ENCODE measurements around the gene MAD1L1.
A peak's percentile ranks its signal among the peaks of the same experiment; 100 is the strongest.

The MAD1L1 gene

GRCh38 chr7:2217206-2217605 lies 15.5 kb downstream of the MAD1L1 start:
- no peak for DNase-seq

- no peak for DNase-seq
Observed at GRCh38 chr7:2215851-2216250, 16.9 kb downstream of the MAD1L1 start.

- DNase-seq = peak; percentile 89
Observed at GRCh38 chr7:2214636-2215035, 18.1 kb downstream of the MAD1L1 start.

GRCh38 chr7:2213551-2214215 lies 19.1 kb downstream of the MAD1L1 start:
- no peak for DNase-seq

GRCh38 chr7:2212906-2213305 lies 19.8 kb downstream of the MAD1L1 start:
- DNase-seq = no peak

GRCh38 chr7:2211926-2212325 lies 20.8 kb downstream of the MAD1L1 start:
- DNase-seq = no peak

GRCh38 chr7:2211259-2211880 lies 21.4 kb downstream of the MAD1L1 start:
- DNase-seq = no peak

GRCh38 chr7:2210551-2211258 lies 22.0 kb downstream of the MAD1L1 start:
- DNase-seq = no peak

GRCh38 chr7:2209961-2210323 lies 22.8 kb downstream of the MAD1L1 start:
- DNase-seq = no peak

GRCh38 chr7:2209146-2209960 lies 23.4 kb downstream of the MAD1L1 start:
- DNase-seq = peak; percentile 40

GRCh38 chr7:2208712-2209111 lies 24.0 kb downstream of the MAD1L1 start:
- DNase-seq = no peak

- DNase-seq = no peak
Observed at GRCh38 chr7:2205036-2205780, 27.5 kb downstream of the MAD1L1 start.

- DNase-seq = no peak
Observed at GRCh38 chr7:2204446-2204845, 28.3 kb downstream of the MAD1L1 start.

- no peak for DNase-seq
Observed at GRCh38 chr7:2203766-2204300, 28.9 kb downstream of the MAD1L1 start.

GRCh38 chr7:2202901-2203765 lies 29.6 kb downstream of the MAD1L1 start:
- DNase-seq = no peak

GRCh38 chr7:2202361-2202761 lies 30.4 kb downstream of the MAD1L1 start:
- no peak for DNase-seq

GRCh38 chr7:2201686-2202360 lies 30.9 kb downstream of the MAD1L1 start:
- DNase-seq = no peak

- DNase-seq = no peak
Observed at GRCh38 chr7:2201128-2201527, 31.6 kb downstream of the MAD1L1 start.

GRCh38 chr7:2200584-2200980 lies 32.2 kb downstream of the MAD1L1 start:
- DNase-seq = no peak

GRCh38 chr7:2199956-2200583 lies 32.7 kb downstream of the MAD1L1 start:
- DNase-seq = no peak

All from activated CD4-positive, alpha-beta T cell treated with anti-CD3 and anti-CD28 coated beads, Interleukin-10, Interleukin-2, amounts not matched to agents 100 ng/mL and 50 ng/mL, durations not matched to agents 16 hours and 8 hours (primary cell).